HG02870 (cell line): Measurements from ENCODE around the gene RBBP8NL.

Experiments used
- ATAC-seq: cut with Tn5 transposase; IDR thresholded peaks from one replicate; pipeline ENCODE4 v1.9.1; 2021; ENCODE audit warnings: mild to moderate bottlenecking, moderate library complexity; ENCODE audit not compliant: unreplicated experiment

The RBBP8NL gene

DNA sequence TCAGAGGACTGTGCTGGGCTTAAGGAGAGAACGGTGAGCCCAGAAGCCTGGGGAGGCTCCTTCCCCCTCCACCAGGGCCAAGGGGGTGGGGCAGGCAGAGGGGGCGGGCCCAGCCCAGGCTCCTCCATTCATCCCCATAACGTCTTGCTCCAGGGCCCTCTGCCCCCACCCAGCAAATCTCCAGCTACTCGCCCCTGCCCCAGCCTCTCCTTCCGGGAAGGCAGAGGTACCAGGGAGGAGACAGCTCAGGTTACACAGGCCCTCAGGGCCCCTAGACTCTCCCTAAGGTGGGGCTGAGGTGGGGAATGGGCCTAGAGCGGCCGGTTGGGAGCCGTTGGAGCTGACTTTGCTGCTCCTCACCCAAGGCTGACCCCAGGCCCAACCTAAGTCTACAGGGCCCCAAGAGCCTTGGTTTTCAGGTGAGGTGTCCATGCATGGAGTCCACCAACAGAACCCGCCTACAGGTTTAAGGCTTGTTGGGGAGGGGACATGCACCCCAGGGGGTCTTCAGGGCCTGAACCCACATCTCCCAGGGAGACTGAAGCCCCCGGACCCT, 61.4 kb downstream of the RBBP8NL start:
- no peak for ATAC-seq

DNA sequence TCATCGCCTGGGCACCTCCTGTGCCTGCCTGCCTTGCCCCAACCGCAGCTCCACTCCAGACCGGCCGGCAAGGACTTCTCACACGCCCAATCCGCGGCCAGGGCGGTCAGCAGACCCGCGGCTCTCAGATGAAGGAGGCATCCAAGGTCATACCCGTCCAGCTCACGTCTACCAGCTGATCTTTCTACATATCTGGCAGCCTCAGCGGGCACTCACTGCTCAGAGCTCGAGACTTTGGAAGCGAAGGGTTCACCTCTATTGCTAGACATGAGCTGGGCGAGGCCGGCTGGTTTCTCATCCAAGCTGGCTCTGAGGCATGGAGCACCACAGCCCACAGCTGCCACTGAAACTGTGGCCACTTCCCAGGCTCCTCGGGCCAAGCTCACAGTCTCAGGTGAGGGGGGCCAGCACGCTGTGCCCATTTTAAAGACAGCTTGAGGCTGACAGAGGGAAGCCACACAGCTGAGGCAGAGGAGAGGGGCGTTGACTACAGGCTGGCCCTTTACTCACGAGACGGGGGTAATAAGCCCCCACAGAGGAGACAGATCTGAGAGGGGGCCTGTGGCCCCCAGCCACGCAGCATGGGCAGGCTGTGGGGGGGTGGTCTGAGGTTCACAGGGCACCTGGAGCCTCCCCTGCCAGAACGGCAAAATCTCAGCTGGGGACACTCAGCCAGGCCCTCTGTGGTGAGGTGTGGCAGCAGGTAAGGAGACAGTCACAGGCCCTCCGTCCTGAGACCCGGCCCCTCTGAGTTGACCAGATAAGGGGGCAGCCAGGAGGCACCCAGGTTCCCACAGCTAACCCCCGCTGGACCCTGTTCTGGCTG, 62.2 kb downstream of the RBBP8NL start:
- ATAC-seq, result no peak

DNA sequence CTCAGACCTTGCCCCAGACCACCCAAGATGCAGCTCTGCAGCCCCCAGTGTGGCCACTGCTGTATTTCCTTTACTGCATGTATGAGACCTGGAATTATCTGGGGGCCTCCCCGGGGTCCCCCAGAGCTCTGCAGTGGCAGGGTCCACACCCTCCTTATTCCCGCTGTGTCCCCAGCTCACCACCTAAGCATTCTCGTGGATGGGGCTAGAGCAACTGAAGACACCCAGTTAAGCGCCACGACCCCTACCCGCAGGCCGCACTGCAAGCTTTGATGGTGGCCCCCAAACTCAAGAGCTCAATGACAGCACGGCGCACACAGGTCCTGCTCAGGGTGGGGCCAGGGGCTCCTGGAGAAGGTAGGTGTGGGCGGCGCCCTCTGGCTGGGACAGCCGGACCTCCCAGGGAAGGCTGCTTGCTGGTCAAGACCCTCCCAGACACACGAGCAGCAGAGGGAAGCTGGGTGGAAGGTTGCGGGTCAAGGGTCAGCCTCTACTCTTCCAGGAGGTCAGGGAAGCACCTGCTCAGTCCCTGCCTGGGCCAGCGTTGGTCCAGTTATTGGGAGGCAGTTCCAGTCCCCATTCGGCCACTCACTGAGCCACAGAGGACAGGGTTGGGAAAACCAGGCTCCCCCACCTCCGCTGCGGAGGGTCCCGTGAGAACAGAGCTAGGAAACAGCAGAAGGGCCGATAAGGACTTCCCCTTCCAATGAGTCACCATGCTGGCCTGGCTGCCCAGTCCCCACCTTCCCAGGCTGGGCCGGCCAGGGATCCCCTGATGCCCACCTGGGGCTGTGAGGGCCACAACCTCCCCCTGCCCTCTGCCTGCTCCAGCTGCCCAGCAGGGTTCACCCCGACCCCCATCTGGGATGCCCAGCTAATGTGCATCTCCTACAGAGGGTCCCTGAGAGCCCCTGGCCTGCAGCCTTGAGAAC, 63.2 kb downstream of the RBBP8NL start:
- ATAC-seq, result no peak

DNA sequence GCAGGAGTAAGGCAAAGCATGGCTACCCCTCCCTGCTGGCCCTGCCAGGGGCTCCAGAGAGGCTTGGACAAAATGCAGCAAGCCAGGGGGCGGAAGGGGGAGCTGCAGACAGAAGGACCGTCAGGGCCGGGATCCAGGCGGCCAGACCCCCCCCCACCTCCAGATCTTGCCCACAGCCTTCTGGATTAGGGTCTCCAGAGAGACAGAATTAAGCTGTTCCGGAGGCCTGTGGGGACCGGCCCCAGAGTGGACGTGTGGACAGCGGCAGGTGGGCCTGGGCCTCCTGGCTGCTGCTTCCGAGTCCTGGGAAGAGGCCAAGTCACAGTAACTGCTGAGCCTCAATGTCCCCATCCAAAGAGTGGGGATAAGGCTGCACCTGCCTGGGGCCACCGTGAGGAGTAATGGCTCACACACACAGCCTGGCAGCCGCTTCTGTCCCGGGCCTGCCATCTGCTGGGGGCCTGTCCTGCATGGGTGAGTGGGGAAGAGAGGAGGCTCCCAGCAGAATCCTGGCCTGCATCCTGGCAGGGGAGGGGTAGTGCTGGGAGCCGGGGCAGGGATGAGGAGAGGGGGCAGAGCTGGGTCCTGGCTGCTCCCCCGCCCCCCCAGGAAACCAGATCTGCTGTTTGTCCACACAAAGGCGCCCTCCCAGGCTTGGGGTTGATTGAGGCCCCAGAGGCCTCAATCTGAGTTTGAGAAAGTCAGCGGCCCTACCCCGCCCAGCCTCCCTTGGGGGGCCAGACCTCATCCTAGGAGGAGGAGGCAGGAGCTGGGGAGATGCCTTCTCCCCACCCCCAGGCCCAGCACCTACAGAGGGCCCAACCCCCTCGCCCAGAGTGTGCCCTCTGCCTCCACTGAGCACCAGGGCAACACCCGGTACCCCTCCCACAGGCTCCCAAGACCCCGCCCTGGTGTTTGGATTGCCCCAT, 64.1 kb downstream of the RBBP8NL start:
- ATAC-seq, result no peak

DNA sequence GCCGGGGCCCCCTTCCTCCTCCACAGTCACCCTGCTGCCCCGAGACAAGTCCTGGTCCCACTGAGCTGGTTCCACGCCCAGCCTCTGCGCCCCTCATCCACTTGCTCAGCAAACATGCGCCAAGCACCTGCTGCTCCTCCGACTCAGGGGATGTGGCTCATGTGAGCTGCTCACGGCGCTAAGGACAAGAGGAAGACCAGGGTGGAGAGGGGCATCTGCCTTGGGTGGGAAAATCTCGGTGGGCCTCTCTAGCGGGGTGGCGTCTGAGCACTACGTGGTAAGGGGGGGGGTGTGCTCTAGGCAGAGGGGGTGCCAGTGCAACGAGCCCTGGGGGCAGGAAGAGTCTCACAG, 64.8 kb downstream of the RBBP8NL start:
- no peak for ATAC-seq

DNA sequence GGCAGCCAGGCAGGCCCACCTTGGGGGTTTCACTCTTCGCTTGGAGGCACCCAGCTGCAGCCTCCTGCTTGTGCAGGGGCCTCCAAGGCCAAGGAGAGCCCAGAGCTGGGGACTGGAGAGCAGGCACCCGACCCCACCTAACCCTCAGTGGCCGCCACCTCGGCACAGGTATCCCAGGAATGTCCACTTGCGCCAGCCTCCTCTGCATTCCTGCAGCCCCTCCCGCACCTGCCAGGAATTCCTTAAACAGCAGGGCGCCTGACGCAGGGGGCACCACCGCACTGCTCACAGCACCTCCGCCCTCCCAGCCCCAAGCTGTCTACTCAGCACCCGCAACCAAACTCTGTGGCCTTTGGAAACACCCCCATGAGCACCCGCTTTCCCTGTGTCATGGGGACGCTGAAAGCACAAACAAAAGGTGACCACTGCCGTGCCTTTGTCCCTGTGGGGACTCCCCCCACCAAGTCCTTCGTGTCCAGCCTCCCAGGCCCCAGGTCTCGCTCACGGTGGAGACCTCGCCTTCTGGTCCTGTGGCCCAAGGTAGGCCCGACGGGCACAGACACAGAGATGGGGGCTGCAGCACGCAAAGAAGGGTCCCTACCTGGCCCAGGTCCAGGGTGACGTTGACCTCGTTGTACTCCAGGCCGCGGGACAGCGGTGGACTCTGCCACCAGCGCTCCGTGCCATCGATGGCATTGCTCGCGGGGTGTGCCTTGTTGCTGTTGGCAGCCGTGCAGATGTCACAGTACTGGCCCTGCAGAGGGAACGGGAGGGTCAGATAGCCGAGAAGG, 65.3 kb downstream of the RBBP8NL start:
- ATAC-seq, result no peak

DNA sequence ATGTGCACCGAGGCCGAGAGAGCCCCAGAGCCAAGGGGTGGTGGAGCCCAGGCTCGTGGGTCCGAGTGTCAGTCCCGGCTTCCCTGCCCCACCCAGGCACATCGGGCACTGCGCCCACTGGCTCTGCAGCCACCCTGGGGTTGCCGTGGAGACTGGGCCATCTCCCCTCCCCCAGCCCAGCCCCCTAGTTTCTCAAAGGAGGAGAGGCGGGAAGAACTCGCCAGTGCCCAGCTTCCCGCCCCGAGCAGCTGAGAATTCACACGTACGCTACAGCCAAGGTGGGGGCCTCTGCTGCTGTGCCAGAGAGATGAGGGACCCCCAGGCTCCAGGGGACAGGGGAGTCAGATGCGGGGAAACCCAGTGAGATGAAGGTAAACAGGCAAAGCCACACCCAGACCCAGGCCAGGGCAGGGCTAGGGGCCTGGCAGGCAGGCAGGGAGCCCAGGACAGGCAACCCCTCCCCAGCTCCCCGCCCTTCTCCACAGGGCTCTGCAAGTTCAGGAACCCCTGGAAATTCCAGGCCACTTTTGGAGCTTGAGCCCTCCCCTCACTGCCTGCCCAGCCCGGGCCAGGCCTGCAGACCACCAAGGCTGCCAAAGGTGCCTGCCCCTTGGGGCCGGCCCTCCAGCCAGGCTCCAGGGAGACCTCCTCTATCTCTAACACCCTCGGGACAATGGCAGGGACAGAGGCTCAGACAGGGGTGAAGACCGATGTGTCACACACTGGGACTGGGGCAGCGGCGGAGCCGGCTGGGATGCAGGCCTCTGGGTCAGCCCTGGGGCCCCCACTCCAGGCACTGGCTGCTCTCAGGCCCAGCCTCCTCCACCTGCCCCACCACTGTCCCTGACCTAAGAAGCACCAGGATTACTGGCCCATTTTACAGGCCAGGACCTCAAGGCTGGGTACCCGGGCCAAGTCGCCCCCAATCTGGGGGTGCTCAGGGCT, 66.2 kb downstream of the RBBP8NL start:
- ATAC-seq, result no peak
